Measurements from ENCODE around the gene KCNN2.

GRCh38 chr5:114360816-114361723 lies 800 bp upstream of the KCNN2 start:
- TF ChIP-seq ZNF263 (CRISPR knock-in tag; IDR thresholded peaks at IDR 0.05; ENCODE audit: low read depth) (no peak), CTCF (IDR thresholded peaks at IDR 0.05) (no peak), SMAD3 (CRISPR knock-in tag; IDR thresholded peaks at IDR 0.05; ENCODE audit: borderline replicate concordance) (no peak)
